ENCODE measurements around the gene SMDT1. TPM values are rescaled to one million over a fixed set of nuclear protein-coding genes. Genes with fewer than 3 reads are reported as not detected.
A peak's percentile ranks its signal among the peaks of the same experiment; 100 is the strongest.
"Not testable (repeated sequence)": the region's sequence is repeated elsewhere in the genome, so short reads cannot be mapped to it uniquely, and the experiment has no call there.

The SMDT1 gene
- total RNA-seq, 2 experiments from 2014 or later: 17.2 to 45.4 TPM

DNA sequence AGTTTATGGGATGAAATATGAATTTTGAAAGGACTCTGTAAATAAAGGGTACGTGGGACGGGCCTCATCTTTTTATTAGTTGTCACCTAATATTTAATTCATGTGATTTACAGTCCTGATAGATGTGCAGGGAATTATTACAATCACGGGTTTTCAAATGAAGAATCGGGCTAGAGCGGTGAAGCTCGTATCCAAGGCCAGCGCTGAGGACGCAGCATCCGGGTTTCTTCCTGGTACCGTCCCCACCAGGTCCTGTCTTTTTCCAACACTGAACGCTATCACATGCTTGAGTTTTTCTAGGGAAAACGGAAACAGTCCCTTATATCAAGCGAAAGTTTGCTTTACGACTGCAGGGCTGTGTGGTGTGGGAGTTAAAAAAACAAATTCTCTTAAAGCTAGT lies 787 bp downstream of the SMDT1 start:
- ATAC-seq (no peak), DNase-seq (peak; percentile 45)
- no peaks in the 10 kb centered on the region for H3K27me3 Mint-ChIP-seq
- H3K36me3 Mint-ChIP-seq (ENCODE audit: low read depth): peaks cover 23% of the 10 kb centered on the region
- H3K9me3 Mint-ChIP-seq (ENCODE audit: low read depth): no peaks in the 10 kb centered on the region
- ChIA-PET POLR2A (interaction anchor here (0.6 to 3.8 kb wide), 4 partner anchors 10 to 134 kb away, joined by 4 to 37 read pairs (median 8); partner anchors contain the start of genes CENPM and NDUFA6), CTCF (interaction anchor here (0.8 to 4.1 kb wide), 4 partner anchors 10 to 280 kb away, joined by 3 to 34 read pairs (median 4); partner anchors contain the start of gene NDUFA6)
- peak overlapping the region; percentile 96 for H3K27ac Mint-ChIP-seq
- H3K4me1 Mint-ChIP-seq: peaks cover 24% of the 10 kb centered on the region
- intact Hi-C loops (cut with DNase I, micrococcal nuclease): no loop called here
- peak overlapping the region; percentile 90 for H3K4me3 Mint-ChIP-seq

DNA sequence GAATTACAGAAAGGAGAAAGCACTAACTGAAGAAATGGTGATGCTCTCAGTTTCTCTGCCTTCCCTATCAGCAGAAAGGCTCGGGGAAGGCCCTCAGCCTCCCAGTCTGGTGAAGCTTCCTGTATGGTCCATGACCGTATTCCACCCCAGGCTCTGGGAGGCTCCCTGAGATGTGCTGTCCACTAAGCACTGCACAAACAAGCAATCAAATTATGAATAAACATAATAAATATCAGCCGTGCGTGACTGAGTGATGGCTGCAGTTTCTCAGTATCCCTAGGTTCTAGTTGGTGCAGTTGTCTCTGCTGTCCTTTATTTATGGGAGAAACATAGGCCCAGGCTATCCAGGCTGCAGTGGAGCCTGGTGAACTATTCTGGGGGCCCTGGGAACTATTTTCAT lies 3.6 kb downstream of the SMDT1 start:
- H3K4me1 Mint-ChIP-seq: peaks cover 25% of the 10 kb centered on the region
- no peak overlapping the region for H3K4me3 Mint-ChIP-seq
- H3K9me3 Mint-ChIP-seq (ENCODE audit: low read depth): no peaks in the 10 kb centered on the region
- DNase-seq (no peak), ATAC-seq (no peak)
- ChIA-PET CTCF (no interaction called here), POLR2A (interaction anchor here (0.7 kb wide), 1 partner anchor 241 kb away, joined by 3 read pairs; no protein-coding TSS in a partner anchor)
- no peaks in the 10 kb centered on the region for H3K27me3 Mint-ChIP-seq
- intact Hi-C loops (cut with DNase I, micrococcal nuclease): no loop called here
- H3K27ac Mint-ChIP-seq: no peak overlapping the region
- peaks cover 43% of the 10 kb centered on the region for H3K36me3 Mint-ChIP-seq (ENCODE audit: low read depth)

DNA sequence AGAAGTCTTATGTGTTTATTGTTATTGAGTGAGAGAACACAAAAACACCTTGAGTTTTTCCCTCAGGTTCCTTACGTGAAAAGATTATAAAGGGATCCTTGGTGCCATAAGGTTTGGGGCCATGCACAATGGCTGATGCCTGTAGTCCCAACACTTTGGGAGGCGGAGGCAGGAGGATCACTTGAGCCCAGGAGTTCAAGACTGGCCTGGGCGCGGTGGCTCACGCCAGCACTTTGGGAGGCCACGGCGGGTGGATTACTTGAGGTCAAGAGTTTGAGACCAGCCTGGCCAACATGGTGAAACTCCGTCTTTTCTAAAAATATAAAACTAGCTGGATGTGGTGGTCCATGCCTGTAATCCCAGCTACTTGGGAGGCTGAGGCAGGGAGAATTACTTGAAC lies 5.4 kb downstream of the SMDT1 start:
- ChIA-PET CTCF (interaction anchor here (0.6 kb wide), 1 partner anchor 280 kb away, joined by 4 read pairs; no protein-coding TSS in a partner anchor), POLR2A (interaction anchor here (0.6 kb wide), 1 partner anchor 542 kb away, joined by 5 read pairs; no protein-coding TSS in a partner anchor)
- Mint-ChIP-seq H3K27ac (peak overlapping the region; percentile 55), H3K27me3 (no peaks in the 10 kb centered on the region), H3K36me3 (ENCODE audit: low read depth) (peaks cover 55% of the 10 kb centered on the region), H3K4me3 (no peak overlapping the region), H3K4me1 (peaks cover 31% of the 10 kb centered on the region), H3K9me3 (ENCODE audit: low read depth) (no peaks in the 10 kb centered on the region)
- intact Hi-C loops (cut with DNase I, micrococcal nuclease): no loop called here
- DNase-seq (no peak), ATAC-seq (no peak)

DNA sequence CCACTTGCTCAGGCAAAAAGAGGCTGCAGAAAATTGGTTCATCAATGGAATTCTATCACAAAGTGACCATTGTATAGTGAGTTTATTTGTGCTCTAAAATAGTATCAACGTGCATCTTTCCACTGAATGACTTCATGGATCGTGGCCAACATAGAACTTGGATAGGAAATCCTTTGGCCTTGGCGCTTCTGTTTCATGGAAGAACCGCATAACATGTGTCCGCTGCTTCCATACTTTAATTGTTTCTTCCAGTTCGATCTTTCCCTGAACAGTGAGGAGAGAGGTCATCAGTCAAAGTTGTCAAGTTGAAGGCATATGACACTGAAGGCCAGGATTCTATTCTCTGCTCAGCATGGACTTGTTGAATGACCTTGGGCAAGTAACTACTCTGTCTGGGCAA lies 6.6 kb downstream of the SMDT1 start:
- Mint-ChIP-seq H3K27me3 (no peaks in the 10 kb centered on the region), H3K4me3 (no peak overlapping the region), H3K4me1 (peaks cover 29% of the 10 kb centered on the region), H3K9me3 (ENCODE audit: low read depth) (no peaks in the 10 kb centered on the region), H3K27ac (no peak overlapping the region), H3K36me3 (ENCODE audit: low read depth) (peaks cover 58% of the 10 kb centered on the region)
- intact Hi-C loops (cut with DNase I, micrococcal nuclease): no loop called here
- CTCF ChIA-PET: no interaction called here
- DNase-seq (no peak), ATAC-seq (no peak)
- POLR2A ChIA-PET: no interaction called here

DNA sequence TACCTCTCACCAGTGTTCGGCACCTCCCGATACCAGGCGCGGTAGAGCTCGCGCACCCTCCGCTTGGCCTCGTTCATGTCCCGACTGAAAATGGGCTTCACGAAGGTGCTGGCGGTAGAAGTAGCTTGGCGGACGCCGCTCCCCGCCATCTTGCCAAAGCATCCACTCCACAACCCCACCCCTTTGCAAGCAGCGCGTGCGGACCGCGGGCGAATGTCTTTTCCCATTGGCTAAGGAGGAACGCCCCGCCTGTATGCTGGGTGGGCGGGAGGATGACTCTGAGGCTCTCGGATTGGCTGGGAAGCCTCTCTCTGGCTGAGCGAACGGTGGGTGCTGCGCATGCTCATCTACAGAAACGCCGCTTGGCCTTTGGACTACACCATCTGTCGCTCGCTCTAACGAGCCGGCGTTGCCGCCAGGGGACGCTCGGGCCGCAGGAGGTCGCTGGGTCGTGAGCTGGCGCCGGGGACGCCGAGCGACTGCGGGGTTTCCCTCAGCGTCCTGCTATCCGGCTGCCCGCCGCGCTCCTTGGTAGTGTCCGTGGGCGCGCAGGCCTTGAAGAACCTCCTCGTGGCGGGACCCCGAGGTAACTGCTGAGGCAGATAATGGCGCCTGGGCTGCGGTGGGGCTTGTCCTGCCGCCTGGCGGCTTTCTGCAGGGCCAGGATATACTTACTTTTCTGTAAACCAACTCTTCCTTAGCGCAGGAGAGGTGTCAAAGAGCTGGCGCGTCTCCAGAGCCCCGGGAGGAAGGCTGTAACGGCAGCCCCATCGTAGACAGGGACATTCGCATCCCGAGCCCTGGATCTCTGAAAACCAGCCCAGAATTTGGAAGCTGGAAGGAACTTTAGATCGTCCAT lies 11.3 kb downstream of the SMDT1 start, which contains the start of gene NDUFA6:
NDUFA6 (minus strand) TSS at position 177 of the 859 bp plus-strand sequence; CDS start at position 149, 28 bp downstream.
- no peaks in the 10 kb centered on the region for H3K27me3 Mint-ChIP-seq
- POLR2A ChIA-PET: interaction anchor here (0.5 to 3.3 kb wide), 16 partner anchors 9 to 1098 kb away, joined by 3 to 37 read pairs (median 4); partner anchors contain the start of genes NAGA, POLDIP3, SMDT1 and WBP2NL
- H3K27ac Mint-ChIP-seq: peak within 1 kb of the TSS; percentile 99
- peak within 1 kb of the TSS; percentile 96 for H3K4me3 Mint-ChIP-seq
- no peaks in the 10 kb centered on the region for H3K9me3 Mint-ChIP-seq (ENCODE audit: low read depth)
- peaks cover 30% of the 10 kb centered on the region for H3K36me3 Mint-ChIP-seq (ENCODE audit: low read depth)
- CTCF ChIA-PET: interaction anchor here (0.6 to 4.0 kb wide), 26 partner anchors 10 to 804 kb away, joined by 3 to 34 read pairs (median 4); partner anchors contain the start of genes CENPM, NAGA and SMDT1
- peaks cover 30% of the 10 kb centered on the region for H3K4me1 Mint-ChIP-seq
- intact Hi-C loops (cut with DNase I, micrococcal nuclease): loop anchor here (1.0 to 10.0 kb wide), 17 partner anchors 12 to 523 kb away; partner anchors contain the start of genes SMDT1 (in 2 of the 2), DESI1 (in 1 of the 2), NAGA (in 1 of the 2) and POLDIP3 (in 1 of the 2)
- peak; percentile 97 for ATAC-seq
- DNase-seq: peak; percentile 99

DNA sequence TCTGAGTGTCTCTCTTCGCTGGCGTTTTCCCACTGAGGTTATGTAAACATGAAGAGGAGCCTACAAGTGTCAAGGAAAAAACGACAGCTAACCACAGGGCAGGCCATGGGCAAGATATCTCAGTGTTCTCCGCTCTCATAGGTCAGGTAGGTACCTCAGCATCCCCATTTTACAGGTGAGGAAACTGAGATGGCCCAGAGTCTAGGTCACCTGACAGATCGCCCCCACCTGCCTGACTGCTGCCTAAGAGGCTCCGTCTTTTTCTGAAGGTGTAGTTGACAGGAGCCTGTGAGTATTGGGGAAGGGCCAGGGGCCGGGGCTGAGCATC lies 11.9 kb downstream of the SMDT1 start:
- Mint-ChIP-seq H3K27me3 (no peaks in the 10 kb centered on the region), H3K4me1 (peaks cover 30% of the 10 kb centered on the region), H3K9me3 (ENCODE audit: low read depth) (no peaks in the 10 kb centered on the region), H3K36me3 (ENCODE audit: low read depth) (peaks cover 25% of the 10 kb centered on the region), H3K27ac (peak overlapping the region; percentile 88), H3K4me3 (peak overlapping the region; percentile 96)
- CTCF ChIA-PET: interaction anchor here (0.6 to 4.0 kb wide), 20 partner anchors 9 to 367 kb away, joined by 3 to 34 read pairs (median 4); partner anchors contain the start of genes NAGA and SMDT1
- intact Hi-C loops (cut with DNase I, micrococcal nuclease): loop anchor here (1.0 to 10.0 kb wide), 8 partner anchors 29 to 471 kb away; partner anchors contain the start of genes DESI1 (in 1 of the 2), SREBF2 (in 1 of the 2) and XRCC6 (in 1 of the 2)
- ATAC-seq: no peak
- DNase-seq: peak; percentile 31
- POLR2A ChIA-PET: interaction anchor here (1.0 to 3.3 kb wide), 10 partner anchors 8 to 354 kb away, joined by 3 to 37 read pairs (median 5); partner anchors contain the start of genes NAGA and SMDT1

DNA sequence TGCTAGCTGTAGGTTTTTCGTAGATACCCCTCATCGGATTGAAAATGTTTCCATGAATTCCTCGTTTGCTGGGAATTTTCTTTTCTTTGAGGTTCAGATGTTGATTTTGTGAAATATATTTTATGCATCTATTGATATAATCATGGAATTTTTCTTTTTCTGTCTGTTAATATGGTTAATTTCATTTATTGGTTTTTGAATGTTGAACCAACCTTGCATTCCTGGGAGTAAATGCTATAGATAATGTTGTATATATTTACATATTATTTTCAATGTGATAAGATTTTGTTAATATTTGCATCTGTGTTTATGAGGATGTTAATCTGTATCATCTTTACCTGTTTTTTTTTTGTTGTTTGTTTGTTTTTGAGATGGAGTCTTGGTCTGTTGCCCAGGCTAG lies 21.7 kb downstream of the SMDT1 start:
- peaks cover 31% of the 10 kb centered on the region for H3K36me3 Mint-ChIP-seq (ENCODE audit: low read depth)
- intact Hi-C loops (cut with DNase I, micrococcal nuclease): no loop called here
- H3K27ac Mint-ChIP-seq: no peak overlapping the region
- H3K27me3 Mint-ChIP-seq: no peaks in the 10 kb centered on the region
- DNase-seq (no peak), ATAC-seq (no peak)
- ChIA-PET POLR2A (no interaction called here), CTCF (interaction anchor here (0.6 to 1.2 kb wide), 3 partner anchors 10 to 261 kb away, joined by 3 to 5 read pairs (median 4); no protein-coding TSS in a partner anchor)
- no peaks in the 10 kb centered on the region for H3K4me1 Mint-ChIP-seq
- H3K4me3 Mint-ChIP-seq: no peak overlapping the region
- peaks cover 22% of the 10 kb centered on the region for H3K9me3 Mint-ChIP-seq (ENCODE audit: low read depth)

DNA sequence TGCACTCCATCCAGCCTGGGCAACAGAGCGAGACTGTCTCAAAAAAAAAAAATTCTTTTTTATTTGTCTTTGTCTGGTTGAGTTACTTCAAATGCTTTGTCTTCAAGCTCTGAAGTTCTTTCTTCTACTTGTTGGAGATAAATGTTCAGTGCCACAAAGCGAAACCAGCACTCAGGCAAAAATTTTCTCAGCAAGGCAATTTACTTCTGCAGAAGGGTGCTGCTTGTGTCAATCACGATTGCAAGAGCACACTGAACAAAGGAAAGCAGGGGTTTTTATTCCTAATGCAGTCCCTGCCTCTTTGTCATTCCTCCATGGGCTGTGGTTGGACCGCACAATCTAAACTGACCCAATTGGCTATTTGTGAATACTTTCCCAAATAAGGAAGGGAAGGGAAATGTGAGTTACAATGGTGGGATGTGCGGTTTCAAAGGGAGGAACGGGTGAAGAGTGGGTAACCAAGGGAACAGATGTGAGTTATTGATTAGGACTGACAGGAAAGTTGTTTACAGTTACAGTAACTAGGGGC lies 24.9 kb downstream of the SMDT1 start:
- POLR2A ChIA-PET; H3K27ac Mint-ChIP-seq; H3K27me3 Mint-ChIP-seq; intact Hi-C loops (cut with DNase I, micrococcal nuclease); DNase-seq; CTCF ChIA-PET; H3K4me3 Mint-ChIP-seq; H3K4me1 Mint-ChIP-seq; ATAC-seq: not testable (repeated sequence)
- Mint-ChIP-seq H3K36me3 (ENCODE audit: low read depth) (peaks cover 25% of the 10 kb centered on the region), H3K9me3 (ENCODE audit: low read depth) (peaks cover 19% of the 10 kb centered on the region)

DNA sequence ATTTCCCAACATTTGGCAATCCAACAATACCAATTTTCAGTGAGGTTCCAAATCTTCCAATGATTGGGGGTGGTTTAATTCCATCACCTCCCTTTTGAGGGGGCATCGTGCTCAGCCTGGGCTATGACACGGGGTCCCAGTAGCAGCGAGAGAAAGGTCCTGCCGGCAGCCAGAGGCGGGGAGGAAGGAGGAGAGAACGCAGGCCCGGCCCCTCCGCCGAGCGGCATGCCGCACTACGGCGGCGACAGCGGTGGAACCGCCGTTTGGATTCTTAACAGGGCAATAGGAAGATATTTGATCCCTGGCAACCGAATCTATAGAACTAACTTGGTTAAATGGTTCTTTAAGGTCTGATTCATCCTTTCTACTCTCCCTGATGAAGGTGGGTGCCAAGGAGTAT lies 29.3 kb downstream of the SMDT1 start:
- CTCF ChIA-PET: no interaction called here
- POLR2A ChIA-PET: no interaction called here
- DNase-seq: no peak

DNA sequence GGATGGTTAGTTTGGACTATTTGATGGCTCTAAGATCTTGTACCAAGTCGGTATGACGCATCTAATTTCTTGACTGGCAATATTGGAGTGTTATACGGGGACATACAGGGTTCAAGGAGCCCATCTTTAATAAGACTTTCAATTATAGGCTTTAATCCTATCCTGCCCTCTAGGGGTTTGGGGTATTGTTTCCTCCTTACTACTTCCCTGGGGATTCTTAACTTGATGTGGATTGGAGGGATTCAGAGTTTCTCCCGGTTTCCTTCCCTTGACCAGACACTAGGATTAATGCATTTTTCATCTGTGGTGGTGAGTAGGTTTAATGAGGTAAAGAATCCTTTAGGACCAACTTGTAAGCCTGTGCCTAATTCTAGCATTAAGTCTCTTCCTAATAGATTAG lies 32.3 kb downstream of the SMDT1 start:
- H3K9me3 Mint-ChIP-seq (ENCODE audit: low read depth): peaks cover 11% of the 10 kb centered on the region
- H3K4me1 Mint-ChIP-seq: no peaks in the 10 kb centered on the region
- H3K4me3 Mint-ChIP-seq: no peak overlapping the region
- ATAC-seq: no peak
- intact Hi-C loops (cut with DNase I, micrococcal nuclease): no loop called here
- ChIA-PET POLR2A (no interaction called here), CTCF (interaction anchor here (0.9 kb wide), 1 partner anchor 23 kb away, joined by 7 read pairs; no protein-coding TSS in a partner anchor)
- H3K27ac Mint-ChIP-seq: no peak overlapping the region
- no peaks in the 10 kb centered on the region for H3K27me3 Mint-ChIP-seq
- peaks cover 16% of the 10 kb centered on the region for H3K36me3 Mint-ChIP-seq (ENCODE audit: low read depth)
- no peak for DNase-seq

More for the DNA sequence above, 29.3 kb downstream of the SMDT1 start:
- Mint-ChIP-seq H3K27me3 (no peaks in the 10 kb centered on the region), H3K36me3 (ENCODE audit: low read depth) (peaks cover 8% of the 10 kb centered on the region), H3K27ac (no peak overlapping the region), H3K9me3 (ENCODE audit: low read depth) (peaks cover 9% of the 10 kb centered on the region), H3K4me1 (no peaks in the 10 kb centered on the region), H3K4me3 (no peak overlapping the region)
- no peak for ATAC-seq
- intact Hi-C loops (cut with DNase I, micrococcal nuclease): no loop called here

DNA sequence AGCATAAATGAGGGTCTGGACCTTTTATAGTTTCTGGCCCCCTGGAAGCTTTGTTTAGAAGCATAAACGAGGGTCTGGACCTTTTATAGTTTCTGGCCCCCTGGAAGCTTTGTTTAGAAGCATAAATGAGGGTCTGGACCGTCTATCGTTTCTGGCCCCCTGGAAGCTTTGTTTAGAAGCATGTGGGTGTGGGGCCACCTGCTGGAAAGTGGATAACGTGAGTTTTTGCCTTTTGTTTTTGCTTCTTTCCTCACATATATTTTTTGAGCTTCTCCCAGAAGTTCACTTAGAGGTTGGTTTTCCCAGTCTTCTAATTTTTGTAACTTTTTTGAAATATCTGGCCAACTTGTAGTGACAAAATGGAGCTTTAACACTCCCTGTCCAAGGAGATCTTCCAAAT lies 33.3 kb downstream of the SMDT1 start:
- H3K4me3 Mint-ChIP-seq; H3K27ac Mint-ChIP-seq; H3K4me1 Mint-ChIP-seq; intact Hi-C loops (cut with DNase I, micrococcal nuclease); ATAC-seq; H3K27me3 Mint-ChIP-seq: not testable (repeated sequence)
- Mint-ChIP-seq H3K36me3 (ENCODE audit: low read depth) (peaks cover 16% of the 10 kb centered on the region), H3K9me3 (ENCODE audit: low read depth) (peaks cover 11% of the 10 kb centered on the region)
- ChIA-PET CTCF (interaction anchor here (1.1 kb wide), 1 partner anchor 22 kb away, joined by 7 read pairs; the partner anchor contains the start of gene NDUFA6), POLR2A (interaction anchor here (0.7 kb wide), 1 partner anchor 455 kb away, joined by 5 read pairs; no protein-coding TSS in a partner anchor)
- DNase-seq: peak; percentile 16
